ENCODE measurements around the gene TAF11L14. TPM values are rescaled to one million over a fixed set of nuclear protein-coding genes. Genes with fewer than 3 reads are reported as not detected.

Gene TAF11L14
- total RNA-seq, 1 experiment from 2014 or later = not detected

GRCh38 chr5:17655921-17656320 lies 21.7 kb downstream of the TAF11L14 start:
- H2AFZ ChIP-seq (ENCODE audit: low read depth, low read length, poor library complexity, severe bottlenecking) = no peak overlapping the region
- BruUV-seq (replicated peaks) = no TSS peak
- no peaks in the 10 kb centered on the region for H4K20me1 ChIP-seq (ENCODE audit: insufficient read depth)
- H3K4me1 ChIP-seq (ENCODE audit: control insufficient read depth in 1 of 2, insufficient read depth in 2 of 2, low read length in 2 of 2) = no peaks in the 10 kb centered on the region
- ChIA-PET RAD21 (ENCODE audit: low non-redundant PET in 1 of 2, low total read pairs in 2 of 2, uncharacterized antibody in 2 of 2, unreplicated experiment in 2 of 2) (no interaction called here), POLR2A (no interaction called here), CTCF (no interaction called here)
- H3K36me3 ChIP-seq (ENCODE audit: control insufficient read depth in 1 of 2, insufficient read depth in 2 of 2, low read length in 2 of 2) = no peaks in the 10 kb centered on the region
- DNase-seq (ENCODE audit: low read depth, low spot score) (no peak), ATAC-seq (no peak)
- no peak overlapping the region for H3K9ac ChIP-seq (ENCODE audit: low read length)
- no peaks in the 10 kb centered on the region for H3K27me3 ChIP-seq (ENCODE audit: insufficient read depth, low read length)
- intact Hi-C loops (cut with micrococcal nuclease) = no loop called here
- H3K27ac ChIP-seq (ENCODE audit: low read depth, low read length) = no peak overlapping the region
- TF ChIP-seq RAD21 (IDR thresholded peaks at IDR 0.05; ENCODE audit: low read depth) = no peak
- H3K4me3 ChIP-seq (replicated peaks in 1 of 2; ENCODE audit: low read depth in 1 of 2, low read length in 2 of 2) = no peak overlapping the region
- H3K79me2 ChIP-seq (ENCODE audit: insufficient read depth, low read length) = no peaks in the 10 kb centered on the region
- H3K9me2 ChIP-seq (ENCODE audit: insufficient read depth) = no peaks in the 10 kb centered on the region
- H3K9me3 ChIP-seq (ENCODE audit: control insufficient read depth in 1 of 2, insufficient read depth in 1 of 2, low read depth in 1 of 2, low read length in 2 of 2) = peaks cover 0 to 9% of the 10 kb centered on the region in 2 experiments; a peak in 1 of 4 replicates
- no peak overlapping the region for H3K4me2 ChIP-seq (ENCODE audit: low read length)

GRCh38 chr5:17663182-17663581 lies 28.9 kb downstream of the TAF11L14 start:
- no peaks in the 10 kb centered on the region for H3K4me1 ChIP-seq (ENCODE audit: control insufficient read depth in 1 of 2, insufficient read depth in 2 of 2, low read length in 2 of 2)
- H3K27me3 ChIP-seq (ENCODE audit: insufficient read depth, low read length) = no peaks in the 10 kb centered on the region
- no peak overlapping the region for H2AFZ ChIP-seq (ENCODE audit: low read depth, low read length, poor library complexity, severe bottlenecking)
- peaks cover 0 to 5% of the 10 kb centered on the region in 2 experiments; a peak in 2 of 4 replicates for H3K9me3 ChIP-seq (ENCODE audit: control insufficient read depth in 1 of 2, insufficient read depth in 1 of 2, low read depth in 1 of 2, low read length in 2 of 2)
- no peak overlapping the region for H3K4me2 ChIP-seq (ENCODE audit: low read length)
- no peak for TF ChIP-seq ZFX (IDR thresholded peaks at IDR 0.05)
- TF ChIP-seq CEBPB (IDR thresholded peaks at IDR 0.05; ENCODE audit: low read depth) = no peak
- no peak overlapping the region for H3K4me3 ChIP-seq (replicated peaks in 1 of 2; ENCODE audit: low read depth in 1 of 2, low read length in 2 of 2)
- ChIA-PET POLR2A (no interaction called here), RAD21 (ENCODE audit: low non-redundant PET in 1 of 2, low total read pairs in 2 of 2, uncharacterized antibody in 2 of 2, unreplicated experiment in 2 of 2) (no interaction called here), CTCF (no interaction called here)
- no peaks in the 10 kb centered on the region for H3K36me3 ChIP-seq (ENCODE audit: control insufficient read depth in 1 of 2, insufficient read depth in 2 of 2, low read length in 2 of 2)
- ATAC-seq (no peak), DNase-seq (ENCODE audit: low read depth, low spot score) (no peak)
- H3K9me2 ChIP-seq (ENCODE audit: insufficient read depth) = no peaks in the 10 kb centered on the region
- no peaks in the 10 kb centered on the region for H3K79me2 ChIP-seq (ENCODE audit: insufficient read depth, low read length)
- no peak overlapping the region for H3K27ac ChIP-seq (ENCODE audit: low read depth, low read length)
- no peak overlapping the region for H3K9ac ChIP-seq (ENCODE audit: low read length)
- BruUV-seq (replicated peaks) = no TSS peak
- H4K20me1 ChIP-seq (ENCODE audit: insufficient read depth) = no peaks in the 10 kb centered on the region
- intact Hi-C loops (cut with micrococcal nuclease) = no loop called here

- H3K27me3 ChIP-seq (ENCODE audit: insufficient read depth, low read length) = no peaks in the 10 kb centered on the region
- BruUV-seq (replicated peaks) = no TSS peak
- no peak overlapping the region for H3K4me2 ChIP-seq (ENCODE audit: low read length)
- no peak overlapping the region for H2AFZ ChIP-seq (ENCODE audit: low read depth, low read length, poor library complexity, severe bottlenecking)
- DNase-seq (ENCODE audit: low read depth, low spot score) (no peak), ATAC-seq (no peak)
- TF ChIP-seq POLR2AphosphoS5 (IDR thresholded peaks at IDR 0.05; ENCODE audit: low read depth, low read length) (no peak), EGR1 (IDR thresholded peaks at IDR 0.05; ENCODE audit: low read depth) (no peak), EZH2 (IDR thresholded peaks at IDR 0.05) (no peak), CTCF (IDR thresholded peaks at IDR 0.05 in 2 of 3, conservative IDR thresholded peaks at IDR 0.05 in 1 of 3; ENCODE audit: borderline replicate concordance in 1 of 3, insufficient read depth in 1 of 3, low read depth in 2 of 3, low read length in 2 of 3) (no peak), JUND (IDR thresholded peaks at IDR 0.05) (no peak), ZNF274 (IDR thresholded peaks at IDR 0.05; ENCODE audit: low read depth, low read length) (no peak), EZH2phosphoT487 (IDR thresholded peaks at IDR 0.05; ENCODE audit: borderline replicate concordance) (no peak), ELF1 (IDR thresholded peaks at IDR 0.05; ENCODE audit: borderline replicate concordance, low read depth) (no peak)
- ChIA-PET POLR2A (no interaction called here), CTCF (no interaction called here), RAD21 (ENCODE audit: low non-redundant PET in 1 of 2, low total read pairs in 2 of 2, uncharacterized antibody in 2 of 2, unreplicated experiment in 2 of 2) (no interaction called here)
- no peak overlapping the region for H3K9ac ChIP-seq (ENCODE audit: low read length)
- intact Hi-C loops (cut with micrococcal nuclease) = no loop called here
- H3K27ac ChIP-seq (ENCODE audit: low read depth, low read length) = no peak overlapping the region
- H3K9me3 ChIP-seq (ENCODE audit: control insufficient read depth in 1 of 2, insufficient read depth in 1 of 2, low read depth in 1 of 2, low read length in 2 of 2) = peaks cover 0 to 14% of the 10 kb centered on the region in 2 experiments; a peak in 2 of 4 replicates
- no peaks in the 10 kb centered on the region for H4K20me1 ChIP-seq (ENCODE audit: insufficient read depth)
- H3K36me3 ChIP-seq (ENCODE audit: control insufficient read depth in 1 of 2, insufficient read depth in 2 of 2, low read length in 2 of 2) = no peaks in the 10 kb centered on the region
- no peaks in the 10 kb centered on the region for H3K9me2 ChIP-seq (ENCODE audit: insufficient read depth)
- H3K79me2 ChIP-seq (ENCODE audit: insufficient read depth, low read length) = no peaks in the 10 kb centered on the region
- no peak overlapping the region for H3K4me3 ChIP-seq (replicated peaks in 1 of 2; ENCODE audit: low read depth in 1 of 2, low read length in 2 of 2)
- H3K4me1 ChIP-seq (ENCODE audit: control insufficient read depth in 1 of 2, insufficient read depth in 2 of 2, low read length in 2 of 2) = no peaks in the 10 kb centered on the region
These were observed 31.6 kb downstream of the TAF11L14 start for GRCh38 chr5:17665836-17666235.
